Left lobe of liver (tissue), 2 donors: Measurements from ENCODE around the gene ANKRD44. TPM values are rescaled to one million over a fixed set of nuclear protein-coding genes. Genes with fewer than 3 reads are reported as not detected.

ENCODE experiments used
- ATAC-seq: fragments of 200-7000 bp; cut with Tn5 transposase; one replicate; pipeline ENCODE4 v1.9.1; 2020; ENCODE audit warnings: mild to moderate bottlenecking, moderate library complexity
- DNase-seq: peaks from one replicate; pipeline ENCODE4 v3.0.0-alpha.2; 2020; ENCODE audit warnings: low spot score
- total RNA-seq: library from RNA; stranded (reverse); gene quantifications from one replicate; pipeline ENCODE4 v1.2.1, GENCODE V29; 2021
- donor health status: DM: no; HTN: no; CAD: no; lungs with moderate emphysema.
- donor health status: DM: no; HTN: yes; CAD: no.

The ANKRD44 gene
- total RNA-seq, 1 donor from 2014 or later = 7.9 TPM

GRCh38 chr2:196939371-196939770 is 371.2 kb downstream of the ANKRD44 start:
- ATAC-seq (no peak), DNase-seq (no peak)

Other genes with a start within 250 kb of the ANKRD44 start
- 83.5 TPM for gene SF3B1, start 124.2 kb upstream of the ANKRD44 start, total RNA-seq
- gene COQ10B, start 142.8 kb upstream of the ANKRD44 start, total RNA-seq = 11.4 TPM
- 239 TPM for gene HSPD1, start 189.1 kb upstream of the ANKRD44 start, total RNA-seq
- 91.6 TPM for gene HSPE1, start 189.6 kb upstream of the ANKRD44 start, total RNA-seq
- 5.8 TPM for gene MOB4, start 205.3 kb upstream of the ANKRD44 start, total RNA-seq